Activated CD4-positive, CD25-positive, alpha-beta regulatory T cell treated with anti-CD3 and anti-CD28 coated beads, Interleukin-2, amount 50 U/mL, for 72 hours (primary cell): ENCODE data around the gene TCF3.
A peak's percentile ranks its signal among the peaks of the same experiment; 100 is the strongest.
"Not testable (repeated sequence)": the region's sequence is repeated elsewhere in the genome, so short reads cannot be mapped to it uniquely, and the experiment has no call there.

Experiments
- DNase-seq: peaks from one replicate; pipeline ENCODE4 v3.0.0; 2021

Gene TCF3

DNA sequence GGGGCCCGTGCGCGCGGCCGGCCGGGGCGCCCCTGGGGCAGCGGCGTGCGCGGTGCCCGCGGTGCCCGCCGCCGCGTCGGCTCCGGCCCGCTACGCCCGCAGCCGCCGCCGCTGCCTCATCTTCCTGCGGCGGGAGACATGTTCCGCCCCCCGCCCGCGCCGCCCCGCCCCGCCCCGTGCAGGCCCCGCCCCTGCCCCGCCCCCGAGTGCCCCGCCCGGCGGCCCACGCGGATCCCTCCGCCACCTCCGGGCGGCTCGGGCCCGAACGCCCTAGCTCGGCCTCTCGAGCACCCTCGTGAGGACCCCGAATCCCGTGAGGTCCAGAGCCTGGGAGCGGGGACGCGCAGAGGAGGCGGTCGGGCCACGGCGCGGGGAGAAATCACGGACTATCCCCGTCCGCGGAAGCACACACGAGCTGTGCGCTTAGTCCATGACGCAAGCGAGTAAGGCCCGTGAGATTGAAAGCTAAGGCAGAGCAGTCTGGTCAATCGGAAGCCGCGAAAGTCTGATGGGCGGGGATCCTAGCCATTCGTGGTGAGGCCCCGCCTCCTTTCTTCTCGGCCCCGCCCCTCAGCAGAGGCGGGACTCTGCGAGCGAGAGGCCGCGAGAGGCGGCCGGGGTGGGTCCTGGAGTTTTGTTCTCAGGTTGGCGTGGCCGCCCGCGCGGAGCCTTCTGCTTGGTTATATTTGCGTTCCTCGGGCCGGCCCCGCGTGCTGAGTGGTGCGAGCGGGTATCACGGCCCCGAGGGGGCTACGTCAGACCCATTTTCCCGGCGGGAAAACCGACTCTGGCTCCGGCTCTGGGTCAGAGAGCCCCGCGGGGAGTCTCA lies at the start of gene TCF3:
Gene TCF3, minus strand, starts transcription at position 145 of the 829 bp plus-strand sequence. CDS start 2,367 bp downstream, outside the sequence.
- DNase-seq, result peak; percentile 99

DNA sequence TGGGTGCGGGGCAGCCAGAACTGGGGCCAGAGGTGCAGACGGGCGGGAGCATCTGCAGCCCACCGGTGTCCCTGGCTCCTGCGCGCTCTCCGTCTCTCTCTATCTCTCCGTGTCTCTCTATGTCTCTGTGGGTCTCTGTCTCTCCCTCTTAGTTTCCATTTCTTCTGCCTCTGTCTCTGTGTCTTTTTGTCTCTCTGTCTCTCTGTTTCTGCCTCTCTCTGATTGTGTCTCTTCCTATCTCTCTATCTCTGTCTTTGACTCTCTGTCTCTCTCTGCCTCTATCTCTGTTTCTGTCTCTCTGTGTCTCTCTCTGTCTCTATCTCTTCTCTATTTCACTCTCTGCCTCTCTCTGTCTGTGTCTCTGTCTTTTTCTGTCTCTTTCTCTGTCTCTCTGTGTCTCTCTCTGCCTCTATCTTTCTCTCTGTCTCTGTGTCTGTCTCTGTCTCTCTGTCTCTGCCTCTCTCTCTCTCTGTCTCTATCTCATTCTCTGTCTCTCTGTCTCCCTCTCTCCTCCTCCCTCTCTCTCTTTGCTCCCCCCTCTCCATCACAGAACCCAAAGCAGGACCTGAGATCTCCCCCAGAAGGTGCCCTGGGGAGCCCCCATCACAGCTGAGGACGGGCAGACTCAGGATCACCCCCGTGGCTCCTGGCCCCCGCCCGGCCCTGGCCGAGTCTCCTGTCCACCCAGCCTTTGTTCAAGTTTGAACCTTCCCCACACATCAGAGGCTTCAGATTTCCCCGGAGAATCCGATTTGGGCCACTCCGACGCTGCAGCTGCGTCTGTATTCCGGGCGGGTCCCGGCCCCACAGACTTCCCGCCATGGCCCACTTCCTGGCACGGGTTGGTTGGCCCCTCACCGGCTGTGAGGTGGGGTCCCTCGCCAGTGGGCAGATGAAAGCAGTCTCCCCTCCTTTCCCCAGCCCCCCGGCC lies 48.6 kb upstream of the TCF3 start:
- no peak for DNase-seq

DNA sequence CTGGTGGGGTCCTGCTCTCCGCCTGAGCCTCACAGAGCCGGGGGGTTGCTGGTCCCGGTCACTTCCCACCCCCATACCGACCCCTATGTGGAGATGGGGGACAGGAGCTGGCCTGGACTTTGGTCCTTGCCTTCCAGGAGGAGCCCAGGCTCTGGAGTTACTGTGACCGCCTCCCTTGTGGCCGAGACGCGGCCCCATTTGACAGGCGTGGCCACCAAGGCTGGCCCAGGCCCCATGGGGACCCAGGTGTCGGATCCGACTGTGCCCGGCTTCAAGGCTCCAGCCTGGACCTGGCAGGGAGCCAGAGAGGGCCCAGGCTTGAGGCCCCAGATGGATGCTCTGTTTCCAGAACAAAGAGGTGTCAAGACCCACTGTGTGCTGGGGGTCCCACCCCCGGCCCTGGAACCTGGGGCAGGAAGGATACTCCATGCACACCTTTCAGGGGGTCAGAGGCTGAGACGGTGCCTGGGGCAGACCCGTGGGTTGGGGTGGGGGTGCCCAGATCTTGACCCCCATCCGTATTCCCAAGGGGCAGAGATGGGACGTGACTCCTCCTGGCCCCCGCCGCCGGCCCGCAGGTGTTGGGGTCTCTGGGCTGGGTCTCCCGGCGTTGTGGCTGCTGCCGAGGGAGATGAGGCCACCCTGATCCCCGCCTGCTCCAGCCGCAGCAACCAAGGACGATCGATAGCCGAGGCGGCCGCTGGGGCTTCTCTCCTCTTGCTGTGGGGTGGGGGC lies 47.8 kb upstream of the TCF3 start:
- no peak for DNase-seq

- no peak for DNase-seq
These were observed 47.0 kb upstream of the TCF3 start for GRCh38 chr19:1699386-1699785.

GRCh38 chr19:1698636-1699035 lies 46.2 kb upstream of the TCF3 start:
- no peak for DNase-seq

DNA sequence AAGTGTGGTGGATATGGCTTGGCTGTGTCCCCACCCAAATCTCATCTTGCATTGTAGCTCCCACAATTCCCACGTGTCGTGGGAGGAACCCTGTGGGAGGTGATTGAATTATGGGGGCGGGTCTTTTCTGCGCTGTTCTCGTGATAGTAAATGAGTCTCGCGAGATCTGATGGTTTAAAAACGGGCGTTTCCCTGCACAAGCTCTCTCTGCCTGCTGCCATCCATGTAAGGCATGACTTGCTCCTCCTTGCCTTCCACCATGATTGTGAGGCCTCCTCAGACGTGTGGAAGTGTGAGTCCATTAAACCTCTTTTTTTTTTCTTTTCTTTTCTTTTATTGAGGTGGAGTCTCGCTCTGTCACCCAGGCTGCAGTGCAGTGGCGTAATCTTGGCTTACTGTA lies 43.1 kb upstream of the TCF3 start:
- DNase-seq, result not testable (repeated sequence)

DNA sequence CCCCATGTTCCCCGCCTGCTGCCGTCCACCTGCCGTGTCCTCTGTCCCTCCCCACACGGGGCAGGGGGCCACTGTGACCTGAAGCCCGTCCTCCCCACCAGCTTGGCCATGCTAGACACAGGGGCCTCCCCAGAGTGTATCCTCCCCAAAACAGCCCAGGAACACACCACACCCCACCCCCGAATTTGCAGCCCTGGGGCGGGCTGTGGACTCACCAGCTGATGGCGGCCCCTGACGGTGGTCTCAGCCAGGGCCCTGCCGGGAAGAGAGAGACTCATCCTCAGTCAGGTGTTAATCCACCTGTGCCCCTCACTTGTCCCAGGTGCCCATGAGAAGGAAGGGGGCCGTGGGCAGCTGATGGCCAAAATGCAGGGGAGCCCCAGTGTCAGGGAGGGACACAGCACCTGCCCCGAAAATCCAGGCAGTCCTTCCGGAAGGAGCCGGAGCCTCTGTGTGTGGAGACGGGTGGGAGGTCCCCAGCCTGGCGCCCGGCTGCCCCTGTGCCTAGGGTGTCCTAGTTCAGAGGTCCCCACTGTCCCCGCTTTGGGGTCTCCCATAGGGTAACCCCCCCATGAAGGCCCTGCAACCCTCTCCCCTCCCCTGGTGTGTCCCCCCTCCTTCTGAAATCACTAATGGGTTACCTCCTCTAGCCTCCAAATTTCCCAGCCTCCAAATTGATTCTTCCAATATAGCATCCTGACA lies 39.3 kb upstream of the TCF3 start:
- DNase-seq, result no peak

DNA sequence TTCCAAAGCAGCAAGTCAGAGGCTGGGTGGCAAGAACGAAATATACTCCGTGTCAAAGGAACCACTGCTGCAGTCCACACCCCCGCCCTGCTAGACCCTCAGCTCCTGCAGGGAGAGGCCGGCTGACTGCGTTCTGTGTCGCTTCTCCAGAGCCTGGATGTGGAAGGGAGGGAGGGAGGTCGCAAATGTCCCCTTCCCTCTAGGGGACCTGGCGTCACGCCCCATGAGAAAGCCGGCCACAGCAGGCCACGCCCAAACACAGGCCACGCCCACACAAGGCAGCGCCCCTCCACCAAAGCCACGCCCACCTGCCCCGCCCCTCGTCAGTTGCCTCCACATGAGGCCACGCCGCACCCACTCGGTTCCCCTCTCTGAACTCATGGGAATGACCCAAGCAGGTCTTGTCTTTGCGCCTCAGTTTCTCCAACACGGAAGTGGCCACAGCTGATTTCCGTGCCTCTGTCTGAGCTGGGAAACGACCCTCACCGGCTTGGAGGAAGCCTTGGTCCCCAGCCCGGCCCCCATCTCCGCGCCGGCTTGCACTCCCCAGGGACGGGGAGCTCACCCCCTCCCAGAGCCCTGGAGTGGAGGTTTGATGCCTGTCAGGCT lies 38.4 kb upstream of the TCF3 start:
- peak; percentile 73 for DNase-seq

GRCh38 chr19:1685785-1686184 lies 33.4 kb upstream of the TCF3 start:
- DNase-seq, result not testable (repeated sequence)

- no peak for DNase-seq
These were observed 32.6 kb upstream of the TCF3 start for GRCh38 chr19:1685046-1685445.

GRCh38 chr19:1684573-1684912 lies 32.1 kb upstream of the TCF3 start:
- DNase-seq, result no peak

GRCh38 chr19:1683869-1684572 lies 31.6 kb upstream of the TCF3 start:
- no peak for DNase-seq

- DNase-seq, result no peak
These were observed 28.6 kb upstream of the TCF3 start for GRCh38 chr19:1680976-1681375.

DNA sequence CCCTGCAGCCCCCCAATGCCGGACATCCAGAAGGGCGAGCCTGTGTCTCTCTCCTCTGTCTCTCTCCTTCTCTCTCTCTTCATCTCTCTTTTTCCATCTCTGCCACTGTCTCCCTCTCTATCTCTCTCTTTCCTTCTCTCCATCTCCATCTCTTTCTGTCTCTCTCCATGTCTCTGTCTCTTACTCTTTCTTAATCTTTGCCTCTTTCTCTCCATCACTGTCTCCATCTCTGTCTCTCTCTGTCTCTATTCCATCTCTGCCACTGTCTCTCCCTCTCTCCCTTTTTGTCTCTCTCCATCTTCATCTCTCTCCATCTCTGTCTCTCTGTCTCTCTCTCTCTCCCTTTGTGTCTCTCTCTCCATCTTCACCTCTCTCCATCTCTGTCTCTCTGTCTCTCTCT lies 25.7 kb upstream of the TCF3 start:
- no peak for DNase-seq

GRCh38 chr19:1676351-1677266 lies 24.2 kb upstream of the TCF3 start:
- DNase-seq, result no peak

DNA sequence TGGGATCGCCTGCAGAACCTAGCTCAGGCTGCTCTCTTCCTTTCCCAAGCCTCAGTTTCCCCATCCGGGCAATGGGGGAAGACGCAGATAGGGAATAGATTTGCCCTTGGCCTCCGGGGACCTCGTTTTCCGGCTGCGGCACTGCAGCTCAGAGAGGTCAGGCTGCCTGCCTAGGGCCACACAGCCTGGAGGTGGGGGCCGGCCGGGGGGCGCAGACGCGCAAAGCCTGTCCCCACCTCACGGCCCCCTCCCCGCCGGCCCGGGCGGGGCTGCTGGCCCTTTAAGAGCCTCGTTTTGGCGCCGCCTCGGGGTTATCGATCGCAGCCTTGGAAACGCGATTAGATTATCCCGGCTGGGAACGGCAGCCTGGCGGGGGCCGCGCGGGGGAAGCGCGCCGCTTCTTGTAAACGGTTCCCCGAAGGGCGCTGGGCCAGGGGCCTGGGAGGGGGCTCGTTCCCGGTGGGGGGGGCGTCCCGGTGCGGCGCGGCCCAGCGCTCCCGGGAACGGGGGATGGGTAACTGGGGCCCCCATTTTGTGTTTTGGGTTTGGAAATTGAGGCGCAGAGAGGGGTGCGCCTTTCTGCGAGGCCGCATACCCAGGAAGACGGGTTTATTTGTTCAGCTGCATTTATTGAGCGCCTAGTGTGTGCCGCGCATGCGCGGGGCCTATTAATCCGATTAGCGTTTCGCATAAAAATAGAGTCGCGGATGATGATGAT lies 23.4 kb upstream of the TCF3 start:
- no peak for DNase-seq

GRCh38 chr19:1674293-1674679 lies 21.9 kb upstream of the TCF3 start:
- DNase-seq, result no peak

DNA sequence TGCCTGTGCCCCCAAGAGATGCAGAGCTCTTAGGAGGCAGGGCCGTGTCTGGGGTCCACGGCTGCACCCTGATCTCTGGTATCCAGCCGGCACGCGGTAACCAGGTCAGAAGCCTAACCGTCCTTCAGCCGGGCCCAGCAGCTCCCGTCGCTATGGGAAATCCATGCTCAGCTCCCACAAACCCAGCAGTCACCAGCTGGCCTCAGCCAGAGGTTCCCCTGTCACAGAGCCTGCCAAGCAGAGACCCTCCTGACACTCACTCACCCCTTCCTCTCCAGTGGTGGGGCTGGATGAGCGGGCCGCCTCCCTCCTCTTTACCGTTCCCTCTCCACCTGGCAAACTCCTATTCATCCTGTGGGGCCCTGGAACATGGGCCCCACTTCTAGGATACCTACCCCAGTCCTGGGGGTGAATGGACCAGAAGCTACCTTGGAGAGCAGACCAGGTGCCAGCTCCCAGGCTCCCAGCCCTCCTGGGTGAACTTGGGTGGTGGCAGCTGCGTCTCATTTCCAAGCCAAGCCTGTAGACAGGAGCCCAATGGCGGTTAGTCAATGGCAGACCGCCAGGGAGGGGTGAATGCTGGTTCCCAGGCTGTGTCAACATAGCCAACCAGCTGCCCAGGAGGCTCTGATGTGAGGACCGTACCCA lies 21.4 kb upstream of the TCF3 start:
- DNase-seq, result no peak
